ENCODE results near the gene ADRA2C.

ADRA2C gene

GRCh38 chr4:3760841-3761240 lies 5.3 kb upstream of the ADRA2C start:
- H3K9ac ChIP-seq: no peak overlapping the region
- H3K36me3 ChIP-seq (ENCODE audit: control insufficient read depth, insufficient read depth, low read length): no peaks in the 10 kb centered on the region
- no peaks in the 10 kb centered on the region for H3K4me1 ChIP-seq
- TF ChIP-seq CTCF (IDR thresholded peaks at IDR 0.05): no peak
- H3K4me3 ChIP-seq (ENCODE audit: low read depth, low read length): no peak overlapping the region
- no peak overlapping the region for H2AFZ ChIP-seq
- no peaks in the 10 kb centered on the region for H3K9me3 ChIP-seq (ENCODE audit: control insufficient read depth, low read length)
- no peaks in the 10 kb centered on the region for H3K27me3 ChIP-seq (ENCODE audit: control insufficient read depth, insufficient read depth, low read length)
- no peak overlapping the region for H3K4me2 ChIP-seq (ENCODE audit: low read length)
- H3K79me2 ChIP-seq: no peaks in the 10 kb centered on the region
- no peak overlapping the region for H3K27ac ChIP-seq

- Histone ChIP-seq H3K9me3 (ENCODE audit: control insufficient read depth, low read length) (no peaks in the 10 kb centered on the region), H3K36me3 (ENCODE audit: control insufficient read depth, insufficient read depth, low read length) (no peaks in the 10 kb centered on the region), H2AFZ (no peak overlapping the region), H3K27me3 (ENCODE audit: control insufficient read depth, insufficient read depth, low read length) (no peaks in the 10 kb centered on the region), H3K79me2 (no peaks in the 10 kb centered on the region), H3K4me3 (ENCODE audit: low read depth, low read length) (no peak overlapping the region), H3K9ac (no peak overlapping the region), H3K4me1 (no peaks in the 10 kb centered on the region), H3K4me2 (ENCODE audit: low read length) (no peak overlapping the region), H3K27ac (no peak overlapping the region)
- TF ChIP-seq CTCF (IDR thresholded peaks at IDR 0.05): no peak
These were observed 3.9 kb upstream of the ADRA2C start for GRCh38 chr4:3762264-3762663.

GRCh38 chr4:3762753-3763549 lies 3.2 kb upstream of the ADRA2C start:
- H3K36me3 ChIP-seq (ENCODE audit: control insufficient read depth, insufficient read depth, low read length): no peaks in the 10 kb centered on the region
- no peak for TF ChIP-seq CTCF (IDR thresholded peaks at IDR 0.05)
- no peaks in the 10 kb centered on the region for H3K9me3 ChIP-seq (ENCODE audit: control insufficient read depth, low read length)
- no peak overlapping the region for H2AFZ ChIP-seq
- no peaks in the 10 kb centered on the region for H3K27me3 ChIP-seq (ENCODE audit: control insufficient read depth, insufficient read depth, low read length)
- H3K4me2 ChIP-seq (ENCODE audit: low read length): no peak overlapping the region
- no peaks in the 10 kb centered on the region for H3K79me2 ChIP-seq
- no peak overlapping the region for H3K9ac ChIP-seq
- H3K4me1 ChIP-seq: no peaks in the 10 kb centered on the region
- no peak overlapping the region for H3K27ac ChIP-seq
- no peak overlapping the region for H3K4me3 ChIP-seq (ENCODE audit: low read depth, low read length)

GRCh38 chr4:3765271-3766035 lies 732 bp upstream of the ADRA2C start:
- Histone ChIP-seq H3K4me2 (ENCODE audit: low read length) (peak overlapping the region; percentile 73), H3K9ac (no peak overlapping the region), H3K27ac (no peak overlapping the region), H3K27me3 (ENCODE audit: control insufficient read depth, insufficient read depth, low read length) (peaks cover 1% of the 10 kb centered on the region), H2AFZ (peak overlapping the region; percentile 69), H3K4me1 (no peaks in the 10 kb centered on the region), H3K9me3 (ENCODE audit: control insufficient read depth, low read length) (no peaks in the 10 kb centered on the region), H3K4me3 (ENCODE audit: low read depth, low read length) (peak overlapping the region; percentile 40), H3K79me2 (no peaks in the 10 kb centered on the region), H3K36me3 (ENCODE audit: control insufficient read depth, insufficient read depth, low read length) (no peaks in the 10 kb centered on the region)
- no peak for TF ChIP-seq CTCF (IDR thresholded peaks at IDR 0.05)

Measured in parathyroid adenoma (tissue), 2 donors.